Spleen (tissue), 7 donors: ENCODE data around the gene PACRG.

Source experiments
- CTCF ChIP-seq, 11 experiments: fragments of 200-600 bp in 7 of 11; fragments of 450-650 bp in 4 of 11; sonication (generic) in 4 of 11; IDR thresholded peaks in 8 of 11; conservative IDR thresholded peaks in 3 of 11; 1 replicate in 7 of 11; 2 replicates in 4 of 11; pipeline versions ENCODE4 v1.4.0 to v1.8.0; 2016 to 2021; ENCODE audit warnings: antibody characterized with exemption in 11 of 11, inconsistent platforms in 4 of 11, mild to moderate bottlenecking in 1 of 11
- POLR2AphosphoS5 ChIP-seq, 3 donors: sonication (generic); formaldehyde crosslinking; IDR thresholded peaks; one replicate each; pipeline ENCODE4 v1.5.1; 2017; ENCODE audit warnings: antibody characterized with exemption in 3 of 3
- donor health status: DM: no; HTN: no; CAD: no; lungs with moderate emphysema.
- donor health status: DM: no; HTN: no; CAD: no.
- donor health status: DM: no; HTN: no; CAD: no.

- no peak for TF ChIP-seq POLR2AphosphoS5 (IDR thresholded peaks at IDR 0.05)
- TF ChIP-seq CTCF (IDR thresholded peaks at IDR 0.05 in 8 of 11, conservative IDR thresholded peaks at IDR 0.05 in 3 of 11), result no peak
These were observed 603.5 kb downstream of the PACRG start for GRCh38 chr6:163331245-163331644.
